ENCODE results near the gene PFKFB4. TPM values are rescaled to one million over a fixed set of nuclear protein-coding genes. Genes with fewer than 3 reads are reported as not detected.

Gene PFKFB4
- total RNA-seq, 1 donor from 2014 or later, result 1.3 TPM

- ATAC-seq (no peak), DNase-seq (ENCODE audit: low spot score) (no peak)
Measured at GRCh38 chr3:48585411-48585810, 28.8 kb upstream of the PFKFB4 start.

- DNase-seq (ENCODE audit: low spot score) (no peak), ATAC-seq (no peak)
Measured at GRCh38 chr3:48584836-48585235, 28.2 kb upstream of the PFKFB4 start.

- no peak for DNase-seq (ENCODE audit: low spot score)
Measured at GRCh38 chr3:48581621-48582481, 25.2 kb upstream of the PFKFB4 start.

GRCh38 chr3:48576647-48577046 is 20.0 kb upstream of the PFKFB4 start:
- DNase-seq (ENCODE audit: low spot score), result no peak
- ATAC-seq, result no peak

More at GRCh38 chr3:48581621-48582481, 25.2 kb upstream of the PFKFB4 start:
- peak; percentile 85 for ATAC-seq

- DNase-seq (ENCODE audit: low spot score) (no peak), ATAC-seq (no peak)
Measured at GRCh38 chr3:48575366-48575765, 18.8 kb upstream of the PFKFB4 start.

- no peak for DNase-seq (ENCODE audit: low spot score)
- no peak for ATAC-seq
Measured at GRCh38 chr3:48573973-48574585, 17.5 kb upstream of the PFKFB4 start.

GRCh38 chr3:48572517-48572916 is 15.9 kb upstream of the PFKFB4 start:
- no peak for DNase-seq (ENCODE audit: low spot score)

GRCh38 chr3:48571938-48572337 is 15.3 kb upstream of the PFKFB4 start:
- DNase-seq (ENCODE audit: low spot score) (no peak), ATAC-seq (no peak)

More at GRCh38 chr3:48572517-48572916, 15.9 kb upstream of the PFKFB4 start:
- ATAC-seq, result no peak

- no peak for DNase-seq (ENCODE audit: low spot score)
- ATAC-seq, result no peak
Measured at GRCh38 chr3:48569808-48570450, 13.3 kb upstream of the PFKFB4 start.

GRCh38 chr3:48569400-48569799 is 12.8 kb upstream of the PFKFB4 start:
- DNase-seq (ENCODE audit: low spot score), result no peak
- ATAC-seq, result no peak

- ATAC-seq (no peak), DNase-seq (ENCODE audit: low spot score) (no peak)
Measured at GRCh38 chr3:48568476-48568875, 11.9 kb upstream of the PFKFB4 start.

GRCh38 chr3:48567500-48567899 is 10.9 kb upstream of the PFKFB4 start:
- DNase-seq (ENCODE audit: low spot score) (no peak), ATAC-seq (no peak)

GRCh38 chr3:48567090-48567489 is 10.5 kb upstream of the PFKFB4 start:
- ATAC-seq (no peak), DNase-seq (ENCODE audit: low spot score) (no peak)

- no peak for DNase-seq (ENCODE audit: low spot score)
Measured at GRCh38 chr3:48566401-48566760, 9.8 kb upstream of the PFKFB4 start.

GRCh38 chr3:48565591-48566400 is 9.2 kb upstream of the PFKFB4 start:
- DNase-seq (ENCODE audit: low spot score), result no peak
- ATAC-seq, result no peak

More at GRCh38 chr3:48566401-48566760, 9.8 kb upstream of the PFKFB4 start:
- no peak for ATAC-seq

GRCh38 chr3:48565186-48565585 is 8.6 kb upstream of the PFKFB4 start:
- DNase-seq (ENCODE audit: low spot score) (no peak), ATAC-seq (no peak)

GRCh38 chr3:48564667-48565066 is 8.1 kb upstream of the PFKFB4 start:
- no peak for DNase-seq (ENCODE audit: low spot score)
- ATAC-seq, result no peak

GRCh38 chr3:48564022-48564421 is 7.4 kb upstream of the PFKFB4 start:
- DNase-seq (ENCODE audit: low spot score), result no peak
- ATAC-seq, result no peak

- no peak for ATAC-seq
- no peak for DNase-seq (ENCODE audit: low spot score)
Measured at GRCh38 chr3:48563382-48563918, 6.8 kb upstream of the PFKFB4 start, which contains the start of gene UCN2. TSS of gene UCN2 (minus strand) at chr3:48563781. CDS start at chr3:48563124, 657 bp downstream.

- peak; percentile 41 for ATAC-seq
- peak; percentile 62 for DNase-seq (ENCODE audit: low spot score)
Measured at GRCh38 chr3:48562367-48563095, 5.9 kb upstream of the PFKFB4 start.
